Loucy (cell line): ENCODE data around the gene MGA.

ENCODE experiments used
- EZH2phosphoT487 ChIP-seq: fragments of 200-600 bp; IDR thresholded peaks from 2 replicates; pipeline ENCODE4 v1.6.1; 2018; ENCODE audit warnings: antibody characterized with exemption, mild to moderate bottlenecking, moderate library complexity, borderline replicate concordance
- TF ChIP-seq, protein P1 (sequence below): fragments of 200-600 bp; sonication (generic); conservative IDR thresholded peaks from 2 replicates; pipeline ENCODE4 v1.5.1; 2014; ENCODE audit warnings: mild to moderate bottlenecking, antibody characterized with exemption, low read length

DNA sequence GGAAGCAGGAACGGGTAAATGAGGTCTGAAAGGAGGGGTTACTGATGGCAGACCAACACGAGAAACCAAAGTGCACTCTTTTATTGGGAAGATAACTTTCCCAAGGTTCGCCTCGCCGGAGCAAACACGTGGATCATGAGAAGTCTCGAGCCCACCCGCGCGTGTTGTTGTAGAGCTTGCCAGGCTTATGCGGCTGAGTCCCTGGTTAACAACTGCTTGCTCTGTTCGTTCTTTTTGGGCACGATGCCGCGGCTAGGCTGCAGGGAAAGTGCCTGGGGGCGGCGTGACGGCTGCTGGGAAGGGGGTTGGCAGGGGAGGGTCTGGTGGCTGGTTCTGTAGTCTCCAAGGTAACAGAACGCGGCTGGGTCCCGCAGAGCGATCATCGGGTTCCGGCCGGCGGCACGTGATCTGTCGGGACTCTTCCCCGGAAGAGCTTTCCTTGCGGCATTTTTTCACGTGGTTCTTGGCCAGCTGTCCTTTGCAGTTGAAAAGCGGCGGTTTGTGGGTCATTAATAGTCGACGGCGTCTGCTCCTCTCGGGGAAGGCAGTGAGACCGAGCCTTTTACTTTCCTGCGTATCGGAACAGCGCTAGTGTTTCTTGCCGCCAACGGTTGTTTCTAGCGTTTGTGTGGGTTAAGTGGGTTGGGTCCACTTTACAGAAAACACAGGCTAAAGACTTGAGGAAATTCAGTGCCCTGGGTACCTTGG, 1.5 kb downstream of the MGA start:
- TF ChIP-seq, protein P1, sequence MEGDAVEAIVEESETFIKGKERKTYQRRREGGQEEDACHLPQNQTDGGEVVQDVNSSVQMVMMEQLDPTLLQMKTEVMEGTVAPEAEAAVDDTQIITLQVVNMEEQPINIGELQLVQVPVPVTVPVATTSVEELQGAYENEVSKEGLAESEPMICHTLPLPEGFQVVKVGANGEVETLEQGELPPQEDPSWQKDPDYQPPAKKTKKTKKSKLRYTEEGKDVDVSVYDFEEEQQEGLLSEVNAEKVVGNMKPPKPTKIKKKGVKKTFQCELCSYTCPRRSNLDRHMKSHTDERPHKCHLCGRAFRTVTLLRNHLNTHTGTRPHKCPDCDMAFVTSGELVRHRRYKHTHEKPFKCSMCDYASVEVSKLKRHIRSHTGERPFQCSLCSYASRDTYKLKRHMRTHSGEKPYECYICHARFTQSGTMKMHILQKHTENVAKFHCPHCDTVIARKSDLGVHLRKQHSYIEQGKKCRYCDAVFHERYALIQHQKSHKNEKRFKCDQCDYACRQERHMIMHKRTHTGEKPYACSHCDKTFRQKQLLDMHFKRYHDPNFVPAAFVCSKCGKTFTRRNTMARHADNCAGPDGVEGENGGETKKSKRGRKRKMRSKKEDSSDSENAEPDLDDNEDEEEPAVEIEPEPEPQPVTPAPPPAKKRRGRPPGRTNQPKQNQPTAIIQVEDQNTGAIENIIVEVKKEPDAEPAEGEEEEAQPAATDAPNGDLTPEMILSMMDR, result no peak
- TF ChIP-seq EZH2phosphoT487, result no peak
